GM23338 (cell line): ENCODE data around the gene CACNA2D2. TPM values are rescaled to one million over a fixed set of nuclear protein-coding genes. Genes with fewer than 3 reads are reported as not detected.

ENCODE experiments used
- ATAC-seq: fragments of 200-7000 bp; cut with Tn5 transposase; 3 replicates; pipeline ENCODE4 v1.9.1; 2020
- DNase-seq: peaks from one replicate; pipeline ENCODE4 v3.0.0-alpha.2; 2015; ENCODE audit warnings: low spot score
- H2AFZ ChIP-seq: fragments of 200-600 bp; sonication (generic); 2 replicates; pipeline ENCODE4 v1.8.0; 2016; ENCODE audit warnings: antibody characterized with exemption, mild to moderate bottlenecking, moderate library complexity
- H3F3A ChIP-seq: fragments of 200-600 bp; sonication (generic); replicated peaks from 2 replicates; pipeline ENCODE4 v1.8.0; 2017; ENCODE audit warnings: antibody characterized with exemption, mixed run types, low read depth
- H3K27ac ChIP-seq: fragments of 200-600 bp; sonication (generic); 2 replicates; pipeline ENCODE4 v1.6.1; 2016; ENCODE audit warnings: low read depth
- H3K27me3 ChIP-seq: fragments of 200-600 bp; sonication (generic); 2 replicates; pipeline ENCODE4 v1.8.0; 2016; ENCODE audit warnings: mild to moderate bottlenecking, mixed run types, moderate library complexity; ENCODE audit not compliant: insufficient read depth
- H3K36me3 ChIP-seq: fragments of 200-600 bp; sonication (generic); 2 replicates; pipeline ENCODE4 v1.8.0; 2016; ENCODE audit warnings: mild to moderate bottlenecking; ENCODE audit not compliant: insufficient read depth
- H3K4me1 ChIP-seq: fragments of 200-600 bp; sonication (generic); 2 replicates; pipeline ENCODE4 v1.8.0; 2016; ENCODE audit warnings: mild to moderate bottlenecking, moderate library complexity; ENCODE audit not compliant: insufficient read depth
- H3K4me2 ChIP-seq: fragments of 200-600 bp; sonication (generic); 2 replicates; pipeline ENCODE4 v1.7.1; 2017; ENCODE audit warnings: mixed run types
- H3K4me3 ChIP-seq: fragments of 200-600 bp; sonication (generic); 2 replicates; pipeline ENCODE4 v1.6.1; 2016; ENCODE audit warnings: mixed run types
- H3K79me2 ChIP-seq: fragments of 200-600 bp; sonication (generic); replicated peaks from 2 replicates; pipeline ENCODE4 v1.8.0; 2017; ENCODE audit warnings: mild to moderate bottlenecking; ENCODE audit not compliant: insufficient read depth
- H3K9me2 ChIP-seq: fragments of 200-600 bp; sonication (generic); 2 replicates; pipeline ENCODE4 v1.8.0; 2017; ENCODE audit not compliant: insufficient read depth
- H4K20me1 ChIP-seq: fragments of 200-600 bp; sonication (generic); replicated peaks from 2 replicates; pipeline ENCODE4 v1.8.0; 2017; ENCODE audit warnings: mild to moderate bottlenecking; ENCODE audit not compliant: insufficient read depth
- H3K27ac Mint-ChIP-seq: 2 replicates; pipeline ENCODE4 v1.8.0; 2020; ENCODE audit warnings: inconsistent platforms, mild to moderate bottlenecking, moderate library complexity, mixed read lengths
- H3K27me3 Mint-ChIP-seq: 3 replicates; pipeline ENCODE4 v1.8.0; 2022; ENCODE audit warnings: low read depth, mild to moderate bottlenecking, moderate library complexity, mixed read lengths, inconsistent platforms; ENCODE audit not compliant: insufficient read depth, poor library complexity
- H3K36me3 Mint-ChIP-seq: 3 replicates; pipeline ENCODE4 v1.8.0; 2021; ENCODE audit warnings: low read depth, mild to moderate bottlenecking, inconsistent platforms, moderate library complexity, mixed read lengths
- H3K4me1 Mint-ChIP-seq: 3 replicates; pipeline ENCODE4 v1.8.0; 2020; ENCODE audit warnings: mild to moderate bottlenecking, inconsistent platforms, mixed read lengths
- H3K4me3 Mint-ChIP-seq: 3 replicates; pipeline ENCODE4 v1.8.0; 2021; ENCODE audit warnings: moderate library complexity, mild to moderate bottlenecking, inconsistent platforms, mixed read lengths
- H3K9me3 Mint-ChIP-seq: 3 replicates; pipeline ENCODE4 v1.8.0; 2020; ENCODE audit warnings: moderate library complexity, mild to moderate bottlenecking, inconsistent platforms, mixed read lengths
- ETS1 ChIP-seq: IDR thresholded peaks from 2 replicates; pipeline ENCODE4 v1.6.1; 2016; ENCODE audit warnings: antibody characterized with exemption
- EZH2 ChIP-seq: fragments of 200-600 bp; sonication (generic); IDR thresholded peaks from one replicate; pipeline ENCODE4 v1.8.0; 2017; ENCODE audit warnings: antibody characterized with exemption, mild to moderate bottlenecking, low read depth; ENCODE audit not compliant: unreplicated experiment
- EZH2phosphoT487 ChIP-seq: fragments of 200-600 bp; sonication (generic); IDR thresholded peaks from one replicate; pipeline ENCODE4 v1.8.1; 2018; ENCODE audit warnings: antibody characterized with exemption; ENCODE audit not compliant: unreplicated experiment
- JUNB ChIP-seq: IDR thresholded peaks from one replicate; pipeline ENCODE4 v1.6.1; 2016; ENCODE audit warnings: antibody characterized with exemption; ENCODE audit not compliant: unreplicated experiment
- NANOG ChIP-seq: IDR thresholded peaks from 2 replicates; pipeline ENCODE4 v1.6.1; 2016; ENCODE audit warnings: antibody characterized with exemption, borderline replicate concordance
- ZNF114 ChIP-seq: fragments of 250-450 bp; sonication (Bioruptor Pico); IDR thresholded peaks from 2 replicates; pipeline ENCODE4 v1.5.0; 2020; ENCODE audit warnings: mild to moderate bottlenecking, moderate library complexity
- ZNF331 ChIP-seq: fragments of 250-450 bp; sonication (Bioruptor Pico); IDR thresholded peaks from 2 replicates; pipeline ENCODE4 v1.5.0; 2020; ENCODE audit warnings: low read depth, mild to moderate bottlenecking, moderate library complexity
- ZNF462 ChIP-seq: fragments of 250-450 bp; sonication (Bioruptor Pico); IDR thresholded peaks from 2 replicates; pipeline ENCODE4 v1.5.0; 2020; ENCODE audit warnings: mild to moderate bottlenecking, moderate library complexity
- polyA plus RNA-seq: library from polyadenylated mRNA; unstranded; fragments of >200 nt; fragmentation: Nextera tagmentation; extraction: Ambion mirVana; gene quantifications from 2 replicates; pipeline ENCODE4 v1.2.1, GENCODE V29; 2016
- total RNA-seq: library from RNA; depleted of rRNA; stranded (reverse); fragments of >200 nt; shearing (Covaris generic); gene quantifications from 2 replicates; pipeline ENCODE4 v1.2.3, GENCODE V29; 2014

CACNA2D2 gene
- total and polyA plus RNA-seq, 2 experiments from 2014 or later = 4.7 to 11.4 TPM

GRCh38 chr3:50323614-50324199 lies 179.7 kb downstream of the CACNA2D2 start (continued):
- TF ChIP-seq ZNF462 (CRISPR knock-in tag) (no peak), ETS1 (no peak), JUNB (no peak), EZH2phosphoT487 (no peak), ZNF114 (CRISPR knock-in tag) (no peak)

- peak overlapping the region; percentile 59 for H3K27ac Mint-ChIP-seq
- Histone ChIP-seq H3K36me3 (peaks cover 8% of the 10 kb centered on the region), H3K27me3 (no peaks in the 10 kb centered on the region), H3K4me3 (peak overlapping the region; percentile 97), H3K4me1 (peaks cover 21% of the 10 kb centered on the region), H2AFZ (no peak overlapping the region), H3K4me2 (peak overlapping the region; percentile 99), H4K20me1 (peaks cover 13% of the 10 kb centered on the region; the same call in 1 of the 2 replicates), H3K79me2 (peaks cover 39% of the 10 kb centered on the region), H3K9me2 (no peaks in the 10 kb centered on the region), H3F3A (peaks cover 23% of the 10 kb centered on the region; the same call in 1 of the 2 replicates), H3K27ac (peak overlapping the region; percentile 88; the same call in 1 of the 2 replicates)
- ATAC-seq (no peak), DNase-seq (no peak)
- H3K4me1 Mint-ChIP-seq = peaks cover 46% of the 10 kb centered on the region
- peaks cover 38% of the 10 kb centered on the region for H3K36me3 Mint-ChIP-seq
- H3K4me3 Mint-ChIP-seq = peak overlapping the region; percentile 86
- no peaks in the 10 kb centered on the region for H3K9me3 Mint-ChIP-seq
- H3K27me3 Mint-ChIP-seq = peaks cover 14% of the 10 kb centered on the region
- TF ChIP-seq EZH2phosphoT487 = no peak
- TF ChIP-seq EZH2 = no peak
- TF ChIP-seq ZNF462 (CRISPR knock-in tag) = no peak
- no peak for TF ChIP-seq ZNF331 (CRISPR knock-in tag)
- TF ChIP-seq NANOG = no peak
Observed at GRCh38 chr3:50323092-50323600, 180.3 kb downstream of the CACNA2D2 start.
